Superior temporal gyrus (tissue), 1 donor: ENCODE results near the gene TUSC2.

Source experiments
- DNase-seq: peaks from one replicate; pipeline ENCODE4 v3.0.0-alpha.2; 2016; ENCODE audit errors: extremely low spot score

Gene TUSC2

DNA sequence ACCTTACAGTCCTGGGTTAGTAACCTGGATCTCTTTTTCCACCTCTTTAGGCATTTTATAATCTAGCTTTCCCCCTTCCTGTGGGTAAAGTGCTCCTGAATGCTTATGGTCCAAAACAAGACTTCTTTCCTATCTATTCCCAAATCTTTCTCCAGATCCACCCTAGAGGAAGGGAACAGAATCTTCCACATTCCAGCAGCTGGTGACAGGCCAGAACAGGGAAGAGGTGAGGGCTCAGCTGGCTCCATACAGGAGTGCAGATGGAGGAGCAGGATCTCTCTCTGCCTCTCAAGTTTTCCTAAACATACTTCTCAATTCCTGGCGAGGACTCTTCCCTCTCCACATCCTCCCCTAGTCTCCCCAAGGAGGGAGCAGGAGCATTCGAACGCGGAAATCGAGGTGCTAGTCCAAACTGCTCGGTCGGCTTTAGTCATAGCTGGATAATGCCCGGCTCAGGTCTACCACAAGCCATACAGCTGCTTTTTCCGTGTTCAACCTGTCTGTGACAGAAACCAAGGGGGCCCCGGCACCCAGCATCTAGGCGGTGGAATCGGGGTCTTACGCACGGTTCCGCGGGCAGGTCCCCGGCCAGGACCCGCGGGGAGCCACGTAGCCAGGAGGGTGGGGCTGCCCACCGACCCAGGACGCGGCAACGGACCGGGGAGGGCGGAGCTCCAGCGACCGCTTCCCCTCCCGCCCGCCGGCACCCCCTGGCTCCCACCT is 8.6 kb upstream of the TUSC2 start:
- DNase-seq: no peak

DNA sequence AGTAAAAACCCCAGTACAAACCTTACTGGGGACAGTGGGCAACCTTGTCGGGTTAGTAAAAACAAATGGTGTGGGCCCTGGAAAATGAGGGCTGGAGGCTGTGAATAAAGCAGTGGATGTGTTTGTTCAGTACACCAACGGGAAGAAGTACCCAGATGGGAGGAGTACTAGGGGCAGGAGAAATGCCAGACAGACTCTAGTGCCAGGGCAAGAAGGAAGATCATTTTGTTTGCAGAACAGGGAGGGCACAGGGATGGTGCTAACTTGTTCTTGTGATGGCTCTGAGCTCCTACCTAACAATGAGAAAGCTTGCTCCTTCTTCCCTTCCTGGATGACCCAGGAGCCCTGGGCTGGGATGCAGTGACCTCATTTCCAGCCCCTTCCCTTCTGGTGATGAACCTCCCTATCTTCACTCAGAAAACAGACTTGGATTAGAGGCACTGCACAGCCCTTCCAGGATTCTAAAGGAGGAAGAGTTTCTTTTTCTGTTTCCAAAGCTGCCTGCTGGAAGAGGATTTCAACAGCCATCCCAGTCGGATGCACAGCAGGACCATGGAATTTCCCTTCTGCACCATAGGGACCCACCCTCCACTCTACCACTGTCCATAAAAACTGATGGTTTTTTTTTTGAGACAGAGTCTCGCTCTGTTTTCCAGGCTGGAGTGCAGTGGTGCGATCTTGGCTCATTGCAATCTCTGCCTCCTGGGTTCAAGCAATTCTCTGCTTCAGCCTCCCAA is 6.5 kb upstream of the TUSC2 start:
- no peak for DNase-seq

DNA sequence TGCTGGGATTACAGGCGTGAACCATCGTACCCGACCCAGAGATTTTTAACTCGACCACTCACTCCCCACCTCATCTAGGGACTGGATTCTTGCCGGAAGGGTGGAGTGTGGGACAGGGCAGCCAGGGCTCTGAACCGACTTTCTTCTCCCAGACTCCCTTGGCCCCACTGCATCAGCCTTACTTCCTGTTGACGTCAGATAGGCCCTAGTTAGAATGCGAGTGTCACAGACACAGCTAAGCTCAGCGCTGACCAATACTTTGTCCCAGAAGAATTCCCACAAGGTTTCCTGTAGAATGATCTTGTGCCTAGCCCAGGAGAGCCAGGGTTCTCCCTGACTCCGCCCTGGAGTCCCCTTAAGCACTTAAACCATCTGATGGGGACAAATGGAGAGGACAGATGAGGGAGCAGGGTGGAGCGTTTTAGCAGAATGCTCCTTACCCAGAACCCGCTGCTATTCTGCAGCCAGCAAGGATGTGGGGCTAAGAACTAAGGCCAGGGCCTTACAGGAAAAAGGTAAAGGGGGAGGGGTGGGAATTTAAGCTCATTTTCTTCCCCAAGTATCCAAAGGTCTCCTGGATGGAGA is 5.8 kb upstream of the TUSC2 start:
- DNase-seq: no peak

DNA sequence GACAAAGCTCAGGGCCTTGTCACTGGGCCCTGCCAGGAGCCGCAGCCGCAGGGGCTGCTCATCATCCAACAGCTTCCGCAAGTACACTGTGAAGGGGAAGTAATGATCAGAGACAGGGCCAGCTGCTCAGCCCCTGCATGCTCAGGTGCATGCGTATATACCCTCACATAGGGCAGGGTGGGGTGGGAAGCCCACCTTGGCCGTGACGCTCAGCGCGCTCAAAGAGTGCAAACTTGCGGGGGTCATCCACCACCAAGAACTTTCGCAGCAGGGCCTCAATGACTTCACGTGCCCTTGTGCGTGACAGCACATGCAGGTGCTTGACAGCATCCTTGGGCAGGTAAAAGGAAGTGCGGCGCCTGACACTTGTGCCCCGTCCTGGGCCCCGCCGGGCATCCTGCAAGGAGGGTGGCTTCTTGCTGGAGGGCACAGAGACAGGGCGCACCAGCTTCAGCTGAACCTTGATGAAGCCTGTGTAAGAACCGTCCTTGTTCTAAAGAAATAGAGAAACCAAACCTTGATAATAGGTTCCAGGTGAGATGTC is 3.4 kb upstream of the TUSC2 start:
- no peak for DNase-seq

DNA sequence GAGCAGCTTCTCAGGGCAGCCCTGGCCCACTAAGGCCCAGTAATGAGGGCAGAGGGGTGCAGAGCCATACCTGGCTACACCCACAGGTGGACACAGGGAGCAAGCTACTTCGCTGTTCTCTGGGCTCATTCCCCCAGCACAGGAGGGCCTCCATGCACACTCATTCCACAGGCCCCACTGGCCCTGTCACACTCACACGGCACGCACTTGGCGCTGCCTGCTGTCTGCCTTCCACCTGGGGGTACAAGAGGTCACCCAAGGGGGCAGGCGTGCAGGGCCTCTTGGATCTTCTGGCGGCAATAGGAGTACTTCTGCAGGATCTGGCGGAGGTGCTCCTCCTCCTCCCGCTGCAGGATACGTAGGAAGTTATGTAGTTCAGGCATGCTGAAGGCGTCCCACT is 2.3 kb upstream of the TUSC2 start:
- no peak for DNase-seq

DNA sequence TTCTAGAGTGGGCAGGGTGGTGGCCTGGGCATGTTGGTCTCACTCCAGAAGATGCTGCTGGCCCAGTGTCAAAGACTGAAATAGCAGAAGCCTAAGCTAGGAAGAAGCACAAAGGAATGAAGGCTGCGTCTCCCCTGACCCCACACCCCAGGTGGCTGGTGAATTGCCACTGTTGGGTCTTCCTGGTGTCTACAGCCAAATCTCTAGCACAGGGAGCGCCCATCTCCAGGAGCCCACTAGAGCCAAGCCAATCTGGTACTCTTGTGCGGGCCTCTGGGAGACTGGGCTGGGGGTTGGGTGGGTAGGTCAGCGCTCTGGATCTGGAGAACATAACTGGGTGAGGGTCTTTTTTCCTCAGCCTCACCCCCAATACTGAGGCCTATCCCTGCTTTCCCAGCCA is 894 bp downstream of the TUSC2 start:
- no peak for DNase-seq

DNA sequence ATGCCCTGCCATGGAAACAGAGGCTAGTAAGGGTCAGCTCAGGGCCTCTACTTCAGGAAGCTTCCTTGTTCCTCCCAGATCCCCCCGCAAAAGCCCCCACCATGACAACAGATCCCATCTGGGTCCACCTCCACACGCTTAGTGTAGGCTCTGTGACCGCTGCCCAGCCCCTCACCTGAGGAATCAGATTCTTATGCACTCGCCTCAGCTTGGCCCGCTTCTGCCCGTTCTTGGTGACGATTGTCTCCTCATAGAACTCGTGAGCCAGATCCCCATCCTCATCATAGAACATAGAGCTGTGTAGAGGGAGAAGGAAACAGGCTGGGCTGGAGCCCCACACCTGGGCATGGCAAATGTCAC is 1.9 kb downstream of the TUSC2 start:
- DNase-seq: no peak

DNA sequence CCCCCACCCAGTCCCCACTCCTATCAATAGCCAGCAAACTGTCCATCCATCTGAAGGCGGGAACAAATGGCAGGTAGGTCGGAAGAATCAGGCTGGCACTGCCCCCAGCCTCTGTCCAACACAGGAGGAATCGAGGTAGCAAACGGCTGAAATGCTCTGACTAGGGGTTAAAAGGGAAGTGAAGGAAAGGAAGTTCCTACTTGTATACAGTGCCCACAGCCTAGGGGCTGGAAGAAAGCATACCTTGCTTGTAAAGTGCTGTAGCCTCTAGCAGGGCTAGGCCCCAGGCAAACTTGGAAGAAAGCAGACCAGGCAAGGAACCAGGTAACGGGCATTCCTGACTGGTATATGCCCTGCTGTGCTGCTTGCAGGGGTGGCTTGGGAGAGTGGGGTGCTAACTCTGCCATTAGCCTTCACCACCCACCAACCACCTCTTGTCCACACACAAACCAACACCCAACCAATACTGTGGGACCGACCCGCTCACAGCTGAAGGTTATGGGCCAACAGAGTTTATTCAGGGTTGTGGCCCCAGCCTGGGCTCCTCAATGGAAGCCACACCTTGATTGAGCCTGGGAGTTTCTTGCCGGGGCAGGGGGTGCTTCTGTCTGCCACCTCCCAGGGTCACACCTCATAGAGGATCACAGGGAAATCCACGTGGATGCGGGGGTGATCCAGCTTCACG is 2.4 kb downstream of the TUSC2 start:
- no peak for DNase-seq

DNA sequence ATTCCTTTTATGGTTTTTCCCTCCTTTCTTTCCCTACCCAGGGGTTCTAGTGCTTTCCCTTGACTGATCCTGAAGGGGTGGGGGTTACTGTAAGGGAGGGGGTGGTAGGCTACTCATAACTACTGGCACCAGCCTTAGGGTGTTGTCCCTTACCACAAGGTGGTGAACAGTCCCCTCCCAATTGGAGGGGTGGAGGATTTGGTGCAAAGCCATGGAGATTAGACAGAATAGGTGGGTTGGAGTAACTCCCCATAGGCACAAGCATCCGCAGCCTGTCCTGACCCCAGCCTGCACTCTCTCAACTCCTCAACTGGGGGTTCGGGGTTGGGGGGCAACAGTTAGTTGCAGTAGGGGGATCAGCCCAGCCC is 2.9 kb downstream of the TUSC2 start:
- DNase-seq: no peak

DNA sequence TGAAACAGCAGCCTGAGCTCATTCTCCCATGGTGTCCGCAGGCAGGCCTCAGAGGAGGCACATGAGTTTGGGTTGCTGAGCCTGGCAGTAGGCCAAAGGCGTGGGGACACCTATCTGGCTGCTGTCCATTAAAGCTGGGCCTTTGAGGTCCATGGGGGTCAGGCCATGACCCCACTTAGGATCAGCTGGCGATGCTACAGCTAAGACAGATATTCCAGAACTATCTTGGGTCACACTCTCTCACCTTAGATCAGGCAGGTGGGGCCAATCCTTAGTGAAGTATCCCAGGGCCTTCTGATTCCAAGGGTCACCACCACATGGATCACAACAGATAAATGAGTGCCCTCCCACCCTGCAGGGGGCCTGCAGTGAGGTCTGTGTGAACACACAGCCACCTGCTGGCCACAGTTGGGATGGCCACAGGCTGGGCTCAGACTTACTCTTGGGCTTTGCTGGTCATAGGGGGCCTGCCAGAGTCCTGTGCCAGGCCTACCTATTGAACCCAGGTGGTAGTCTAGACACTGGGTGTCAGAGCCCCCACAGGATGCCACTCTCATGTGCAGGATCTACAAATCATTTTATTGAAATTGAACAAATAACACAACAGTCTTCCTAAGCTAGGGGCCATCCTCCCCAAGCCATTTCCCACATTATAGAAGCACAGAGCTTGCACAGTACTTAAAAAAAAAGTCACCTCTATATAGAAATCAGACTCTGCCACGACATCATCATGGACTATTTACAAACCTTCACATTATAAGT is 3.5 kb downstream of the TUSC2 start:
- DNase-seq: peak; percentile 85

DNA sequence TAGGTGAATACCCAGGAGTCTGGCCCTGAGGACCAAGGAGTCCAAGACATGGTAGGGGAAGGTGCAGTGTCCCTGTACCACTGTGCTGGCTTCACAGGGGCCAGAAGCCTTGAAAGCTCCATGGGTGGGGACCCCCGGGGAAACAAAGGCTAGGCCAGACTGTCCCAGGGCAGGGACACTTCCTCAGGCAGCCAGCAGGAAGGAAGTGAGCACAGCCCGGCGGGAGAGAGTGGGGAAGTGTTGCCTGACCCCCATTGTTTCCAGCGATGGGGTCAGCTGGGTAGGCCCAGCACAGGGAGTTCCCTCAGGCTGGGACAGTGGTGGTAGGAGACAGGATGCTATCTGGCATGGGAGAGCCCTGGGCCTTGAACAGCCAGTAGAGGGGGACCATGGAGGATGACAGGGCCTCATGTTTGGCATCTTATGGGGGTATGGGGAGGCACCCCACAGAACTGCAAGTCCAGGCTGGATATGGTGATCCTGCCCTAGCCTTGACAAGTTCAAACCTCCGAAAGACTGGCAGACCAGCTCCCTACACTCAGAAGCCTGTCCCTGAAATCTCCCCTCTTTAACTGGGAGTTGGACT is 4.3 kb downstream of the TUSC2 start:
- no peak for DNase-seq

DNA sequence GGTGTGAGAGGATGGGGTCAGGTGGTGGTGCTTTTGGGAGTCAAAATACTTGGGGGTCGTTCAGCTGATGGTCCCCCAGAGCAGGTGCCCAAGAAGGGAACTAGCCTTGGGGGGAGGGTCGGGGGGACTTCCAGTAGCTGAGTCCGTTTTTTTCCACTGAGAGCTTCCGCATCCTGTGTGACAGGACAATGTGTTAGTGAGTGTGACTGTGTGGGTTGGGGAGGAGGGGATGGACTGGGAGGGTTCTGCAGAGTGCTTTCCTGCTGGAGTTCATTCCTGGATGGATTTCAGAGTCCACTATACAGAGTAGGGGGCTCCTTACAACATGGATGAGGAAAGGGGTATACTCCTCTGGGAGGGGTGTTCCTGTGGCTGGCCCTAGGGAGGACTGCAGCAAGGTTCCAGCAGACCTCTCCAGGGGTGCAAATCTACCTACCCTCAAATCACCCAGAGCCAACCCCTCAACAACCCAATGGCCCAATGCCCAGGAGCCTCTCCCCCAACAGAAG is 4.9 kb downstream of the TUSC2 start:
- DNase-seq: no peak

DNA sequence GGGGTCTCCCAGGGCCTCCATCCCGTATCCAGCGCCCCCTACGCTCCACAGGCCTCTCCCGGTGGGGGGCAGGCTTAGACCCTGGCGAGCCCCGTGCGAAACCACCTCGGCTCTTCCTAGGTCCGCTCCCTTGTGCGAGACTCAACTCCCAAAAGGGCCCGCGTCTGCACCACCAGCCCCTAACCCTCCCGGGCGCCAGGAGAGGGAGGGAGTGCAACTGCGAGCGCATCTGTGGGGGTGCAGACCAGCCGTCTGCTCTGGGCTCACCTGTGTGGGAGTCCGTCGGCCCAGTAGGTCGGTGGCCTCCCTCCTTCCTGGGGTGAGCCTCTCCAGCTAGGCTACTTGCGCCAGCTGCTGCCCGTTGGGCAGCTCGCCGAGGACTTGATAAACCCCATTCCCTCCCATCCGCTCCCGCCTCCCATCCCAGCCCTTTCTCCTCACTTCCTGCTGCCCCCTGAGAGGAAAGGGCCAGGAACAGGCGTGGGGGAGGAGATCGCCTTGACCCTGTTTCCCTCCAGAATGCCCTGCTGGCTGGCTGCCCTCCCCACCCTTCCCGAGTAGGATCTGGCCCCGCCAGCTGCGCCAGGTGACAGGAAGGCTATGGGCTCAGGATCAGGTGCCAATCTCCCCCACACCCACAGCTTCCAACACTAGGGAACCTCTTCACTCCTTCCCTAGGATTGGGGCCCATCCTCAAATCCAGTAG is 5.5 kb downstream of the TUSC2 start, which contains the start of gene HYAL2:
TSS of gene HYAL2 (minus strand) at position 360 of the 706 bp plus-strand sequence. CDS start 2,256 bp downstream, outside the sequence.
- DNase-seq: no peak

DNA sequence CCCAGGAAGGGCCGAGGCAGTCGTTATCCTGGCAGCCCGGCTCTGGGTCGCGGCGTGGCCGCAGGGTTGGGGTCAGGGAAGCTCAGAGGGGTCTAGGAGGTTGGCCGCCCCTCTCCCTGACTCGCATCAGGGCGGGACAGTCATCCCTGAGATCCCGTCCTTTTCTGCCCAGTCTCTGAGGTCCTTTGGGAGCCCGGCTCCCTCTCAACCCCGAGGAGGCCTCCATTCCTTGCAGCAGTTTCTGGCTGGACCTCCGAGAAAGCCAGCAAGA is 6.0 kb downstream of the TUSC2 start:
- DNase-seq: no peak

DNA sequence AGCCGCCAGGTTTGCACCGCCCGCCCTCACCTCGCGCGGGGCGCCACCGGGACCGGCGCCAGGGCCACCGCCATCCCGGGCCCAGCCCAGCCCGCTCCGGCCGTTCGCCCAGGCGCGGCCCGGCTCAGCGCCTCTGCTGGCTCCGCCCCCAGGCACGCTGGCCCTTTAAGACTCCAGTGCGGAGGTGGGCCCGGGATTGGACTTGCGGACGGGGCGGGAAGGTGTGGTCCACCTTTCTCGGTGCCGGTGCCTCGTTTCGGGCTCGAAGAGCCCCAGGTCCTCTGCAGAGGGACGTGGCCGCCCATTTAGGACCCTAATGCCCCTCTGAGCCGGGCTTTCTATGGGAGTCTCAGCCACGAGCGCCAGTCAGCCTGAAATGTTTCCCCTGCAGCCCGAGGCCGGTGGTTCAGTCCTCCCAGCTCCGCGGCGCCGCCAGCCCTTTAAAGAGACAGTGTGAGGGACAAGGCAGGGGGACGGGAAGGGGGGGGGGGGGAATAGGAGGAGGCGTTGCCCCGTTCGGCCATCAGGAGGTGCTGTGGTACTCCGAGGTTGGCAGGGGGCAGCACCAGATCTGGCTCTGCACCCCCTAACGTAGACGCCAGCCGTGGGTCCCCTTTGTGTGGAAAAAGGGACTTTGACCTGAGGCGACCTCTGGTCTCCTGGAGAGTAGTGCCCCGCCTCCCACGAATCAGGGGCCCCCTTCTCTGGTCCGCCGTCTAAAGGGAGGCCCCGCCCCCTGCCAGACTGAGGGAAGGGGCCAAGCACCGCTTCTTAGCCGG is 6.5 kb downstream of the TUSC2 start:
- DNase-seq: peak; percentile 90

DNA sequence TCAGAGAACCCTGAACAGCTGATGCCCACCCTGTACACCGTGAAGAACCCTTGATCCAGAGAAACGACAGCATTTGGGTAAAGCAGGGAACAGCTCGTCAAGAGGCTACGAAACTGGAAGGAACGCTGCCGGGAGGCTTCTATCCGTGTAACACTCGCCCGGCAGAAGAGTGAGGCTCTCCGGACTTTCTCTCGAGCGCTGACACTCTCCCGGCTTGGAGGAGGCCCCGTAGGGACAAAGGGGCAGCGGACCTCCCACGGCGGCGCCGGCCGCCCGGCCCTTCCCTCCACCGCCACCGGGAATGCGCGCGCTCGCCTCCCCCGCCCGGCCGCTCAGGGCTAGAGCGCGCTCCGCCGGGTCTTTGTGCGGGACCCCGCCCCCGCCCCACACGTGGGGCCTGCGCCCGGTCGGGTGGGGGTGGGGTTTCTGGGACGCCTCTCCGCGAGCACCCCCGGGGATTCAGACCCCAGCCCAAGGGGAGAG is 7.1 kb downstream of the TUSC2 start:
- peak; percentile 75 for DNase-seq

DNA sequence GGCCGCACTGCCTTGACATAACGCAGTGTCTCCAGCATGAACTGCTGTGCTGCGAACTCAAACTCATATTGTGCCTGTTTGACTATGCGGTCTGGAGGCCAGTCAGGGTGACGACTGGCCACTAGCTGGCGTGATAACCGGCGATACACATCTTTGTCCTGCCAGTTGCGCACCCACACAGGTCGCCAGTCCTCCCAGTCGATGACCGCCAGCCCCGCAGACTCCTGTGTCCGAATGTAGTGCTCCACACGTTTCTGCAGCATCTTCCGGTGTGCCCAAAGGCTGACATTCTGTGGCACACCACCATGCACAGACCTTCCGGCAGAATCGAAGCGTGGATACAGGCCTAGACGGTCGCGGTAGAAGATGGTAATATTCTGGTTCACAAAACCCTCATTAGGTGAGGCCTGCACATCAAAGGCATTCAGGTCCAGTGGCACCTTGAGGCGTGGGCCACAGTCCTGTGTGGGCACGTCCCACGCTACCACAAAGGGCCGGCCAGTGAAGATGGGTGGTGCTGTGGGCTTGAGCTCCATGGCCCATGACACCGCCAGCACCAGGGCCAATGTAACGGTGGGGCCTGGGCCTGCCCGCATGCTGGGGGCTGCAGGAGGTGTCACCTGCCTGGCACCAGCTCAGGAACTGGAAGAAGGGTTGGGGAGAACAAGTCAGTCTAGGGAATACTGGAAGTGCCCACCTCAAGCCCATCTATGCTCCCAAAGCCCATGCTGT is 8.0 kb downstream of the TUSC2 start:
- no peak for DNase-seq

DNA sequence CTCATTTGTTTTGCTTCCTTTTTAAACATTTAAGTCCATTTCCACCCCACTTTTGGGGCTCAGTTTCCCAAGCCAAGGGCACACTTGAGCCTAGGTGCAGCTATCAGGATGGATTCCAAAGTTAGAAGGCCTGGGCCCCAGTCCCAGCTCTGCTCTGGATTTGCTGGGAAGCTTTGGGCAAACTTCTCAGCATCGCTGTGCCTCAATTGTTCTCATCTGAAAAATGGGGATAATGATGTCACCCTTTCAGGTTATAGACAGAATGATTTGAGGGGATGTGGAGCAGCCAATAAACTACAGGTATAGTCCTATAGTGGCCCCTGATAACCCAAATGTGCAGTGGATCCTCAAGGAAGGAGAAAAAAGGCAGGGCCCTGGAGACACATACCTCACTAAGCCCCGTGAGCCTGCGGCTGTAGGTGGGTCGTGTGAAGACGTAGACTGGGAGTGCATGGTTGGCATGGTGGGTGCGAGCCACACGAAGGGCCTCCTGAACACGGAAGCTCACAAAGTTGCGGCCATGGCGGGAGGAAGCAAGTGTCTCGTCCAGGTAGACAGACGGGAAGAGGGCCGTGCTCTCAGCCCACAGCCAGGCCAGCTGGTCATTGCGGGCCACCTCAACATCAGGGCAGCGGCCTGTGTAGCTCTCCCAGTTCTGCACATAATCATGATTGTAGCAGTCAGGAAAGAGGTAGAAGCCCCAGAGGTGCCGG is 8.7 kb downstream of the TUSC2 start:
- DNase-seq: no peak
